Astrocyte of the cerebellum (primary cell): ENCODE measurements around the gene SMC3.

ENCODE experiments used
- DNase-seq: peaks from one replicate; pipeline ENCODE4 v3.0.0-alpha.2; 2011; ENCODE audit warnings: low read depth
- H3K4me3 ChIP-seq: 2 replicates; pipeline ENCODE4 v1.5.1; 2011; ENCODE audit warnings: mild to moderate bottlenecking, low read depth, low read length, moderate library complexity
- CTCF ChIP-seq: IDR thresholded peaks from 2 replicates; pipeline ENCODE4 v1.5.1; 2012; ENCODE audit warnings: low read length, low read depth, moderate library complexity, mild to moderate bottlenecking; ENCODE audit errors: missing control alignments
- in situ Hi-C: cut with HindIII; loops from 2 replicates; pipeline ENCODE4 v1.10.0; 2017; ENCODE audit warnings: low sequenced_read_pairs

The SMC3 gene

GRCh38 chr10:110574420-110574819, 6.9 kb downstream of the SMC3 start:
- H3K4me3 ChIP-seq = no peak overlapping the region
- DNase-seq = no peak
- no peak for TF ChIP-seq CTCF
- in situ Hi-C loops = no loop called here

- no peak for TF ChIP-seq CTCF
- in situ Hi-C loops = no loop called here
- no peak overlapping the region for H3K4me3 ChIP-seq
- peak; percentile 56 for DNase-seq
Measured at GRCh38 chr10:110576220-110576619, 8.7 kb downstream of the SMC3 start.

GRCh38 chr10:110577056-110577455, 9.6 kb downstream of the SMC3 start:
- no peak for DNase-seq
- in situ Hi-C loops = no loop called here
- H3K4me3 ChIP-seq = no peak overlapping the region
- TF ChIP-seq CTCF = no peak

- in situ Hi-C loops = no loop called here
- DNase-seq = no peak
- H3K4me3 ChIP-seq = no peak overlapping the region
- TF ChIP-seq CTCF = no peak
Measured at GRCh38 chr10:110584006-110584405, 16.5 kb downstream of the SMC3 start.

- no peak for DNase-seq
- in situ Hi-C loops = no loop called here
- no peak for TF ChIP-seq CTCF
- H3K4me3 ChIP-seq = no peak overlapping the region
Measured at GRCh38 chr10:110591760-110592159, 24.3 kb downstream of the SMC3 start.

GRCh38 chr10:110597476-110597875, 30.0 kb downstream of the SMC3 start:
- H3K4me3 ChIP-seq = no peak overlapping the region
- in situ Hi-C loops = loop anchor here (5.0 kb wide), 1 partner anchor 35 kb away; no protein-coding TSS in a partner anchor
- DNase-seq = no peak
- no peak for TF ChIP-seq CTCF

GRCh38 chr10:110600487-110601101, 33.1 kb downstream of the SMC3 start:
- no peak overlapping the region for H3K4me3 ChIP-seq
- in situ Hi-C loops = no loop called here
- peak; percentile 53 for DNase-seq
- peak; percentile 53 for TF ChIP-seq CTCF
